SK-N-SH (cell line): ENCODE measurements around the gene TTC39A. TPM values are rescaled to one million over a fixed set of nuclear protein-coding genes. Genes with fewer than 3 reads are reported as not detected.

Experiments
- CTCF ChIA-PET: fragments of 300-600, 350-600 bp; formaldehyde crosslinking; extraction: SDS; loops from one replicate; lab custom pipeline; 2021; lab: Yijun Ruan, JAX
- POLR2A ChIA-PET: fragments of 350-600 bp; sonication (Branson Sonifier 250); formaldehyde crosslinking; extraction: SDS; loops from one replicate; lab custom pipeline; 2020; ENCODE audit warnings: antibody characterized with exemption, inconsistent platforms; lab: Yijun Ruan, JAX
- DNase-seq: peaks from one replicate; pipeline ENCODE4 v3.0.0; 2012
- H2AFZ ChIP-seq: fragments of 200-600 bp; sonication (generic); 2 replicates; pipeline ENCODE4 v1.8.1; 2016; ENCODE audit warnings: antibody characterized with exemption, mild to moderate bottlenecking, low read depth
- H3F3A ChIP-seq: fragments of 200-600 bp; sonication (generic); replicated peaks from 2 replicates; pipeline ENCODE3; 2016; ENCODE audit warnings: antibody characterized with exemption, mild to moderate bottlenecking; ENCODE audit not compliant: insufficient read depth
- H3K27ac ChIP-seq, 2 experiments: fragments of 200-500 bp in 1 of 2; fragments of 200-600 bp in 1 of 2; sonication (Bioruptor generic) in 1 of 2; sonication (generic), shearing (Covaris generic) in 1 of 2; 2 replicates each; pipeline versions ENCODE4 v1.5.1 to v1.6.1; 2014 to 2016; ENCODE audit warnings: low read depth in 2 of 2, inconsistent platforms in 1 of 2, low read length in 1 of 2, mild to moderate bottlenecking in 1 of 2, mixed read lengths in 1 of 2
- H3K27me3 ChIP-seq: fragments of 200-600 bp; sonication (generic), shearing (Covaris generic); 2 replicates; pipeline ENCODE4 v1.6.1; 2016; ENCODE audit warnings: mixed run types; ENCODE audit not compliant: insufficient read depth
- H3K36me3 ChIP-seq, 2 experiments: fragments of 200-500 bp in 1 of 2; fragments of 200-600 bp in 1 of 2; sonication (Bioruptor generic) in 1 of 2; sonication (generic) in 1 of 2; replicated peaks in 1 of 2; 2 replicates each; pipeline versions ENCODE3 to v1.5.1; 2014 to 2016; ENCODE audit warnings: low read length in 1 of 2, mild to moderate bottlenecking in 1 of 2; ENCODE audit not compliant: insufficient read depth in 2 of 2, control insufficient read depth in 1 of 2
- H3K4me1 ChIP-seq, 2 experiments: fragments of 200-500 bp in 1 of 2; fragments of 200-600 bp in 1 of 2; sonication (Bioruptor generic) in 1 of 2; sonication (generic), shearing (Covaris generic) in 1 of 2; 2 replicates each; pipeline versions ENCODE4 v1.5.1 to v1.6.1; 2014 to 2016; ENCODE audit warnings: low read depth in 1 of 2, low read length in 1 of 2, mixed run types in 1 of 2; ENCODE audit not compliant: insufficient read depth in 2 of 2, control insufficient read depth in 1 of 2
- H3K4me2 ChIP-seq: fragments of 200-600 bp; sonication (generic), shearing (Covaris generic); 2 replicates; pipeline ENCODE4 v1.6.1; 2017; ENCODE audit warnings: mixed run types
- H3K4me3 ChIP-seq, 2 experiments: fragments of 200-500 bp in 1 of 2; fragments of 200-600 bp in 1 of 2; sonication (Bioruptor generic) in 1 of 2; sonication (generic), shearing (Covaris generic) in 1 of 2; 2 replicates each; pipeline versions ENCODE4 v1.5.1 to v1.8.1; 2014 to 2016; ENCODE audit warnings: low read depth in 2 of 2, inconsistent platforms in 1 of 2, low read length in 1 of 2, mild to moderate bottlenecking in 1 of 2, mixed read lengths in 1 of 2, moderate library complexity in 1 of 2
- H3K79me2 ChIP-seq: fragments of 200-600 bp; sonication (generic); 2 replicates; pipeline ENCODE4 v1.8.1; 2017; ENCODE audit warnings: mild to moderate bottlenecking; ENCODE audit not compliant: insufficient read depth
- H3K9ac ChIP-seq: fragments of 200-600 bp; sonication (generic); 2 replicates; pipeline ENCODE4 v1.6.1; 2017; ENCODE audit warnings: mixed run types
- H3K9me2 ChIP-seq: fragments of 200-600 bp; sonication (generic); 2 replicates; pipeline ENCODE4 v1.6.1; 2017; ENCODE audit warnings: mixed run types
- H3K9me3 ChIP-seq: fragments of 200-600 bp; sonication (generic); 2 replicates; pipeline ENCODE4 v1.6.1; 2017; ENCODE audit warnings: mixed run types, mild to moderate bottlenecking, moderate library complexity
- H4K20me1 ChIP-seq: fragments of 200-600 bp; sonication (generic); 2 replicates; pipeline ENCODE4 v1.6.1; 2017; ENCODE audit warnings: mild to moderate bottlenecking, mixed run types; ENCODE audit not compliant: insufficient read depth
- EP300 ChIP-seq, 2 experiments: IDR thresholded peaks; 2 replicates each; pipeline versions ENCODE4 v1.4.0 to v1.6.1; 2012; ENCODE audit warnings: borderline replicate concordance in 1 of 2, low read depth in 1 of 2, low read length in 1 of 2
- GABPA ChIP-seq: IDR thresholded peaks from 2 replicates; pipeline ENCODE4 v1.4.0; 2012; ENCODE audit warnings: low read depth, mild to moderate bottlenecking
- GATA2 ChIP-seq: sonication (generic); formaldehyde crosslinking; IDR thresholded peaks from 2 replicates; pipeline ENCODE4 v1.5.0; 2020; ENCODE audit warnings: mild to moderate bottlenecking, missing genetic modification reagents
- IRF3 ChIP-seq: fragments of 150-350 bp; IDR thresholded peaks from 2 replicates; pipeline ENCODE4 v1.6.1; 2016; ENCODE audit warnings: mild to moderate bottlenecking, low read depth, low read length
- MEF2A ChIP-seq: IDR thresholded peaks from 2 replicates; pipeline ENCODE4 v1.4.0; 2012; ENCODE audit warnings: low read depth, borderline replicate concordance
- RCOR1 ChIP-seq: fragments of 150-350 bp; IDR thresholded peaks from 2 replicates; pipeline ENCODE4 v1.6.1; 2017; ENCODE audit warnings: antibody characterized with exemption, low read length
- REST ChIP-seq: IDR thresholded peaks from 2 replicates; pipeline ENCODE4 v1.6.1; 2012; ENCODE audit warnings: mild to moderate bottlenecking, low read depth, low read length, moderate library complexity
- TCF12 ChIP-seq: IDR thresholded peaks from 2 replicates; pipeline ENCODE4 v1.4.0; 2012
- TEAD4 ChIP-seq: IDR thresholded peaks from 2 replicates; pipeline ENCODE4 v1.4.0; 2012; ENCODE audit warnings: mild to moderate bottlenecking, borderline replicate concordance; ENCODE audit not compliant: insufficient read depth
- ZBTB33 ChIP-seq: IDR thresholded peaks from 2 replicates; pipeline ENCODE4 v1.4.0; 2012; ENCODE audit warnings: low read depth, borderline replicate concordance
- whole genome bisulfite sequencing: methylation state at CpG from one replicate; pipeline ENCODE4 v1.1.6; 2017; ENCODE audit warnings: low lambda C conversion rate; 5-methylcytosine and 5-hydroxymethylcytosine counted together
- polyA plus RNA-seq, 3 experiments: library from polyadenylated mRNA; depleted of rRNA; stranded (reverse); fragments of >200 nt; gene quantifications; 2 replicates each; pipeline ENCODE4 v1.2.3, GENCODE V29; 2012
- TF ChIP-seq, protein P1 (sequence below): IDR thresholded peaks from 2 replicates; pipeline ENCODE4; 2012
- TF ChIP-seq, protein P2 (sequence below): fragments of 150-350 bp; IDR thresholded peaks from 2 replicates; pipeline ENCODE4 v1.6.1; 2017; ENCODE audit warnings: antibody characterized with exemption, low read length, low read depth, borderline replicate concordance

The TTC39A gene
- polyA plus RNA-seq, 1 of the 3 experiments (the other 2 are of a cell fraction), result 0.97 TPM

DNA sequence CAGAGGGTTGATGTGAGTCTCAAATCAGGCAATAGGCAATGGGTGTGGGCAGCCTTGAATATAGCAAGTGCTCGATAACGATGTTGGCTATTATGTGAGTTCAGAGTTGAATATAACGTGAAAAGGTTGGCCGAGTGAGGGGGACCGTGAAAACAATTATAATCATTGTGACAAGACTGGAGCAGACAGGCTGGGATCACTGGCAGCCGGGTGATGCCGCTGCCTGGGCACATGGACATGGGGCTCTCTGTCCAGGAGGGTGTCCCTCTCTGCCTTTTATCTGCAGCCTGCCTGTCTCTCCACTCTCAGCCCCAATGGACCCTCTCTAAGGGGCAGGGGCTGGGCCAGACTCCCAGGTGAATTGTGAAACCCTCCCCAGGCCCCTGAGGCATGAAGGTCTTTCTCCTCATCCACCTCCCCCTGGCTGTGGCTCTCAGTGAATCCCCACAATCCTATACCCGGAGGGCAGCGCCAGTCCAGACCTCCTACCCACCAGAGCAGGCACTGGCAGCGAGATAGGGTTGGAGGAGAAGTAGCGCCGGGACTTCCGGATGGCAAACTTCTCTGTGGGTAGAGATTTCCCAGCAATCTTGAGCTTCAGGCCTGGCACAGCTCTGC lies 36.4 kb downstream of the TTC39A start:
- Histone ChIP-seq H3K79me2 (no peaks in the 10 kb centered on the region), H3F3A (no peaks in the 10 kb centered on the region), H3K4me2 (no peak overlapping the region), H3K4me3 (no peak overlapping the region), H3K27me3 (no peaks in the 10 kb centered on the region), H3K4me1 (peaks cover 0 to 3% of the 10 kb centered on the region in 2 experiments; a peak in 1 of 4 replicates), H3K9ac (no peak overlapping the region), H3K27ac (no peak overlapping the region), H3K9me2 (no peaks in the 10 kb centered on the region), H2AFZ (no peak overlapping the region), H4K20me1 (no peaks in the 10 kb centered on the region)
- POLR2A ChIA-PET, result no interaction called here
- no peak for DNase-seq
- 87% methylated on average over 12 of the region's 13 CpGs for WGBS
- CTCF ChIA-PET, result interaction anchor here (1.6 to 4.3 kb wide), 2 partner anchors 102 to 365 kb away, joined by 4 to 39 read pairs; no protein-coding TSS in a partner anchor
- TF ChIP-seq GABPA (no peak), REST (no peak)
- TF ChIP-seq, all 33 proteins: peak for 0
- Histone ChIP-seq H3K9me3 (no peaks in the 10 kb centered on the region), H3K36me3 (no peaks in the 10 kb centered on the region)

- no peaks in the 10 kb centered on the region for H3K36me3 ChIP-seq
- no peak overlapping the region for H3K9ac ChIP-seq
- CTCF ChIA-PET, result interaction anchor here (1.3 kb wide), 1 partner anchor 102 kb away, joined by 3 read pairs; no protein-coding TSS in a partner anchor
- H3K27me3 ChIP-seq, result no peaks in the 10 kb centered on the region
- H2AFZ ChIP-seq, result no peak overlapping the region
- no peaks in the 10 kb centered on the region for H3K9me3 ChIP-seq
- H3F3A ChIP-seq, result no peaks in the 10 kb centered on the region
- no peak overlapping the region for H3K27ac ChIP-seq
- no peaks in the 10 kb centered on the region for H4K20me1 ChIP-seq
- POLR2A ChIA-PET, result no interaction called here
- no peak for DNase-seq
- no peaks in the 10 kb centered on the region for H3K79me2 ChIP-seq
- WGBS, result 94% methylated on average over 5 of the region's 5 CpGs
- no peaks in the 10 kb centered on the region for H3K9me2 ChIP-seq
- no peak overlapping the region for H3K4me3 ChIP-seq
- H3K4me2 ChIP-seq, result no peak overlapping the region
- H3K4me1 ChIP-seq, result no peaks in the 10 kb centered on the region
- TF ChIP-seq GABPA (no peak), GATA2 (CRISPR knock-in tag) (no peak), RCOR1 (no peak), EP300 (IDR thresholded peaks at IDR 0.05; ENCODE audit: borderline replicate concordance in 1 of 2, low read depth in 1 of 2, low read length in 1 of 2) (no peak), TCF12 (no peak), MEF2A (no peak), IRF3 (no peak), ZBTB33 (no peak), REST (no peak), TEAD4 (no peak)
- TF ChIP-seq, protein P1, sequence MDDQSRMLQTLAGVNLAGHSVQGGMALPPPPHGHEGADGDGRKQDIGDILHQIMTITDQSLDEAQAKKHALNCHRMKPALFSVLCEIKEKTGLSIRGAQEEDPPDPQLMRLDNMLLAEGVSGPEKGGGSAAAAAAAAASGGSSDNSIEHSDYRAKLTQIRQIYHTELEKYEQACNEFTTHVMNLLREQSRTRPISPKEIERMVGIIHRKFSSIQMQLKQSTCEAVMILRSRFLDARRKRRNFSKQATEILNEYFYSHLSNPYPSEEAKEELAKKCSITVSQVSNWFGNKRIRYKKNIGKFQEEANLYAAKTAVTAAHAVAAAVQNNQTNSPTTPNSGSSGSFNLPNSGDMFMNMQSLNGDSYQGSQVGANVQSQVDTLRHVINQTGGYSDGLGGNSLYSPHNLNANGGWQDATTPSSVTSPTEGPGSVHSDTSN, result no peak
- TF ChIP-seq, protein P2, sequence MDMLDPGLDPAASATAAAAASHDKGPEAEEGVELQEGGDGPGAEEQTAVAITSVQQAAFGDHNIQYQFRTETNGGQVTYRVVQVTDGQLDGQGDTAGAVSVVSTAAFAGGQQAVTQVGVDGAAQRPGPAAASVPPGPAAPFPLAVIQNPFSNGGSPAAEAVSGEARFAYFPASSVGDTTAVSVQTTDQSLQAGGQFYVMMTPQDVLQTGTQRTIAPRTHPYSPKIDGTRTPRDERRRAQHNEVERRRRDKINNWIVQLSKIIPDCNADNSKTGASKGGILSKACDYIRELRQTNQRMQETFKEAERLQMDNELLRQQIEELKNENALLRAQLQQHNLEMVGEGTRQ, result no peak
Observed at GRCh38 chr1:51290489-51290847, 39.9 kb downstream of the TTC39A start.
